ENCODE measurements around the gene TSPAN4. TPM values are rescaled to one million over a fixed set of nuclear protein-coding genes. Genes with fewer than 3 reads are reported as not detected.

Gene TSPAN4
- total and polyA plus RNA-seq, 2 donors (not counting 1 experiment from before 2014, with no cell fraction given) = 2.9 to 7.4 TPM

DNA sequence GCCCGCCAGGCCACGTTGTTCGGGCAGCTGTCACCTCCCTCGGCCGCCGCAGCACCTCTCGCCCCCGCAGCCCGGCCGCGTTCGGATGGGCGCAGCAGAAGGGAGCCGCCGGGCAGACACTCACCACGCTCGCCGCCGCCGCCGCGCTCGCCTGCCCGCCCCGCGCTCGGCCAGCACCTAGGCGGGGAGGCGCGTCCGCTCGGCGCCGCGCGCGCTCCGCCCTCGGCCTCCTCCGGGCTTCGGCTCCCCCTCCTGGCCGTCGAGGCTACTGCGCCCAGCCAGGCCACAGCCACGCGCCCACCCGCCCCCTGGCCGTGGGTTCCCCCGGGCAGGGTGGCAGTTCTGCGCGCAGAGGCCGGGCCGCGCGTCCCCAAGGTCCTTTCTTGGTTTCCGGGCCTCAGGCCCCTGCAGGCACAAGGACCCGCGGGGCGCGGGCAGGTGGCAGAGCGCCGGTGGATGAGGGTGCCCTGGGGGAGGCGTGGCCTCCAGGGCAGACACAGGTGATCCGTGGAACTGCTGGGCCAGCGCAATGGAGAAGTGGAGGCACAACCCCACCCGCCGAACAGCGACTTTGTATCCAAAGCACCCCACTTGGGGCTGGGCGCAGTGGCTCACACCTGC, 44.4 kb upstream of the TSPAN4 start, which contains the start of gene SLC25A22:
Gene SLC25A22 (minus strand): TSS at position 189 of the 621 bp plus-strand sequence. CDS start 3,275 bp downstream, outside the sequence.
- Histone ChIP-seq H3K27ac (ENCODE audit: low read length in 2 of 2) (peak within 1 kb of the TSS; percentile 83 to 93), H4K20me1 (ENCODE audit: control insufficient read depth, insufficient read depth, low read length, poor library complexity, severe bottlenecking) (peaks cover 66% of the 10 kb centered on the region), H3K36me3 (replicated peaks in 1 of 2; ENCODE audit: control extremely low read depth in 1 of 2, control insufficient read depth in 1 of 2, extremely low read depth in 1 of 2, insufficient read depth in 2 of 2, low read length in 1 of 2) (peaks cover 0 to 9% of the 10 kb centered on the region in 2 experiments), H3K9ac (ENCODE audit: low read length) (peak within 1 kb of the TSS; percentile 89), H3K4me1 (ENCODE audit: control insufficient read depth in 2 of 2, insufficient read depth in 2 of 2, low read length in 2 of 2) (peaks cover 17 to 35% of the 10 kb centered on the region in 2 donors), H3K4me2 (replicated peaks; ENCODE audit: low read depth, low read length, poor library complexity, severe bottlenecking) (peak within 1 kb of the TSS; percentile 99), H3K79me2 (ENCODE audit: control insufficient read depth, insufficient read depth, low read length) (peaks cover 72% of the 10 kb centered on the region), H3K27me3 (replicated peaks in 1 of 4; ENCODE audit: control extremely low read depth in 1 of 4, control insufficient read depth in 3 of 4, insufficient read depth in 4 of 4, low read length in 3 of 4) (no peaks in the 10 kb centered on the region), H2AFZ (ENCODE audit: insufficient read depth, low read depth, low read length, poor library complexity, severe bottlenecking) (peak within 1 kb of the TSS; percentile 87), H3K9me3 (ENCODE audit: control extremely low read depth in 1 of 3, control insufficient read depth in 2 of 3, insufficient read depth in 1 of 3, low read length in 2 of 3) (no peaks in the 10 kb centered on the region), H3K4me3 (ENCODE audit: control extremely low read depth in 1 of 5, extremely low read depth in 1 of 5, insufficient read depth in 1 of 5, low read depth in 2 of 5, low read length in 4 of 5) (peak within 1 kb of the TSS; percentile 19 to 95 (median 93))
- Mint-ChIP-seq H3K4me3 (peak within 1 kb of the TSS; percentile 95), H3K27ac (peak within 1 kb of the TSS; percentile 92), H3K9me3 (ENCODE audit: insufficient read depth) (no peaks in the 10 kb centered on the region), H3K4me1 (peaks cover 20% of the 10 kb centered on the region), H3K27me3 (no peaks in the 10 kb centered on the region)
- WGBS (ENCODE audit: insufficient coverage) = 2% methylated on average over 69 of the region's 69 CpGs
- intact Hi-C loops (cut with micrococcal nuclease) = loop anchor here (1.0 to 10.0 kb wide), 6 partner anchors 11 to 591 kb away; partner anchors contain the start of genes BET1L, HRAS, LRRC56 and PTDSS2
- ChIA-PET POLR2A (interaction anchor here (0.7 to 2.8 kb wide), 2 partner anchors 10 to 35 kb away, joined by 3 to 12 read pairs; partner anchors contain the start of genes CD151 and RPLP2), CTCF (interaction anchor here (1.3 to 1.4 kb wide), 4 partner anchors 11 to 45 kb away, joined by 3 to 5 read pairs (median 4); partner anchors contain the start of gene RPLP2)
- ATAC-seq (ENCODE audit: low read depth) = peak; percentile 78
- peak; percentile 94 for DNase-seq
- no peak for TF ChIP-seq EZH2 (IDR thresholded peaks at IDR 0.05; ENCODE audit: borderline replicate concordance, insufficient read depth, low read depth, low read length, poor library complexity, severe bottlenecking)
- TF ChIP-seq, protein P1, sequence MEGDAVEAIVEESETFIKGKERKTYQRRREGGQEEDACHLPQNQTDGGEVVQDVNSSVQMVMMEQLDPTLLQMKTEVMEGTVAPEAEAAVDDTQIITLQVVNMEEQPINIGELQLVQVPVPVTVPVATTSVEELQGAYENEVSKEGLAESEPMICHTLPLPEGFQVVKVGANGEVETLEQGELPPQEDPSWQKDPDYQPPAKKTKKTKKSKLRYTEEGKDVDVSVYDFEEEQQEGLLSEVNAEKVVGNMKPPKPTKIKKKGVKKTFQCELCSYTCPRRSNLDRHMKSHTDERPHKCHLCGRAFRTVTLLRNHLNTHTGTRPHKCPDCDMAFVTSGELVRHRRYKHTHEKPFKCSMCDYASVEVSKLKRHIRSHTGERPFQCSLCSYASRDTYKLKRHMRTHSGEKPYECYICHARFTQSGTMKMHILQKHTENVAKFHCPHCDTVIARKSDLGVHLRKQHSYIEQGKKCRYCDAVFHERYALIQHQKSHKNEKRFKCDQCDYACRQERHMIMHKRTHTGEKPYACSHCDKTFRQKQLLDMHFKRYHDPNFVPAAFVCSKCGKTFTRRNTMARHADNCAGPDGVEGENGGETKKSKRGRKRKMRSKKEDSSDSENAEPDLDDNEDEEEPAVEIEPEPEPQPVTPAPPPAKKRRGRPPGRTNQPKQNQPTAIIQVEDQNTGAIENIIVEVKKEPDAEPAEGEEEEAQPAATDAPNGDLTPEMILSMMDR (IDR thresholded peaks at IDR 0.05) = peak; percentile 85
